Amniotic epithelial cell (primary cell): Measurements from ENCODE around the gene MED13.
"Not testable (repeated sequence)": the region's sequence is repeated elsewhere in the genome, so short reads cannot be mapped to it uniquely, and the experiment has no call there.

ENCODE experiments used
- DNase-seq: peaks from one replicate; pipeline ENCODE4 v3.0.0-alpha.2; 2010; ENCODE audit warnings: low read depth

The MED13 gene

GRCh38 chr17:61907361-61907760, 157.7 kb downstream of the MED13 start:
- DNase-seq = no peak

- DNase-seq = no peak
These were observed 160.9 kb downstream of the MED13 start for GRCh38 chr17:61904094-61904710.

GRCh38 chr17:61903251-61903650, 161.8 kb downstream of the MED13 start:
- DNase-seq = no peak

GRCh38 chr17:61897548-61898180, 167.4 kb downstream of the MED13 start:
- DNase-seq = no peak

DNA sequence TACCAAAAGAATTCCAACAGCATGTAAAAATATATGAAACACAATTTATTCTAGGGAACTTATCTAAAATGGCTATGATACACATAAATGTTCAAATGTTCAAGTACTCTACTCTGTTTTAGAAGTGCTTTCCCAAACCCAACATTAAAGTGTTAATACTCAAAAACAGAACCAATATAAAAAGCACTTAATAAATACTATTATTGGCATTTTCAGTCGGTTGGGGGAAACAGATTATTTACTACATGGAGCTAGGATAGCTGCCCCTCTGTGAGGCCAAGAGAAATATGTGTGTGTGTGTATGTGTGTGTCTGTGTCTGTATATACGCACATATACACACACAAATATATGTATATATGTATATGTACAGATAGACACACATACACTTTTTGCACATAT, 169.7 kb downstream of the MED13 start:
- no peak for DNase-seq

DNA sequence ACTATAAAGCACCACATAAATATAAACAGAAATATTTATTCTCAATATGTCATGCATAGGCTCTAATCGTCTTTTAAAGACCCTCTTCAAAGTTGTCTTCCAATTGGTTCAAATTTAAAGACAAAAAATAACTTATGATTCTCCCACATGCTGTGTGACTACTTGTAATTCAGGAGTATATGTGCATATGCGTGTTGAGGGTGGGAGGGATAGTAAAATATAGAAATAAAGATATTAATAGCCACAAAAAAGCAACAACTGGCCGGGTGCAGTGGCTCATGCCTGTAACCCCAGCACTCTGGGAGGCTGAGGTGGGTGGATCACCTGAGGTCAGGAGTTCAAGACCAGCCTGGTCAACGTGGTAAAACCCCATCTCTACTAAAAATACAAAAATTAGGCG, 170.8 kb downstream of the MED13 start:
- DNase-seq = not testable (repeated sequence)
